GM19452 (cell line): ENCODE results near the gene APOC4.
"Not testable (repeated sequence)": the region's sequence is repeated elsewhere in the genome, so short reads cannot be mapped to it uniquely, and the experiment has no call there.

Experiments used
- ATAC-seq: cut with Tn5 transposase; IDR thresholded peaks from one replicate; pipeline ENCODE4 v1.9.1; 2021; ENCODE audit not compliant: unreplicated experiment

Gene APOC4

GRCh38 chr19:44957526-44957925 lies 15.5 kb downstream of the APOC4 start:
- ATAC-seq: no peak

GRCh38 chr19:44958090-44958489 lies 16.1 kb downstream of the APOC4 start:
- no peak for ATAC-seq

- no peak for ATAC-seq
Observed at GRCh38 chr19:44959691-44960090, 17.7 kb downstream of the APOC4 start.

GRCh38 chr19:44960906-44961728 lies 19.1 kb downstream of the APOC4 start:
- no peak for ATAC-seq

- no peak for ATAC-seq
Observed at GRCh38 chr19:44961821-44962220, 19.8 kb downstream of the APOC4 start.

GRCh38 chr19:44968118-44968517 lies 26.1 kb downstream of the APOC4 start:
- no peak for ATAC-seq

- no peak for ATAC-seq
Observed at GRCh38 chr19:44968670-44969069, 26.6 kb downstream of the APOC4 start.

- no peak for ATAC-seq
Observed at GRCh38 chr19:44969437-44969836, 27.4 kb downstream of the APOC4 start.

- not testable (repeated sequence) for ATAC-seq
Observed at GRCh38 chr19:44971451-44971850, 29.4 kb downstream of the APOC4 start.

- ATAC-seq: no peak
Observed at GRCh38 chr19:44972802-44973201, 30.8 kb downstream of the APOC4 start.

GRCh38 chr19:44973982-44974735 lies 32.1 kb downstream of the APOC4 start:
- ATAC-seq: no peak

- ATAC-seq: no peak
Observed at GRCh38 chr19:44974857-44975256, 32.8 kb downstream of the APOC4 start.

GRCh38 chr19:44975444-44975843 lies 33.4 kb downstream of the APOC4 start:
- no peak for ATAC-seq

- no peak for ATAC-seq
Observed at GRCh38 chr19:44984005-44984404, 42.0 kb downstream of the APOC4 start.

- no peak for ATAC-seq
Observed at GRCh38 chr19:44985445-44985844, 43.4 kb downstream of the APOC4 start.

GRCh38 chr19:44986389-44986788 lies 44.4 kb downstream of the APOC4 start:
- no peak for ATAC-seq

- ATAC-seq: no peak
Observed at GRCh38 chr19:44987148-44987675, 45.2 kb downstream of the APOC4 start.

GRCh38 chr19:44988273-44988672 lies 46.2 kb downstream of the APOC4 start:
- no peak for ATAC-seq

GRCh38 chr19:44988896-44989556 lies 47.0 kb downstream of the APOC4 start:
- no peak for ATAC-seq

- no peak for ATAC-seq
Observed at GRCh38 chr19:44990459-44990858, 48.4 kb downstream of the APOC4 start.

- no peak for ATAC-seq
Observed at GRCh38 chr19:44990966-44991365, 48.9 kb downstream of the APOC4 start.
